CD4-positive, alpha-beta T cell treated with Interleukin-4 for 1 hour (primary cell): ENCODE results near the gene SH3TC1.

Experiments
- DNase-seq, 2 donors: peaks; one replicate each; pipeline ENCODE4 v3.0.0-alpha.2; 2020 to 2022

The SH3TC1 gene

GRCh38 chr4:8200302-8200975 is 1.3 kb downstream of the SH3TC1 start:
- DNase-seq = peak; percentile 42 to 63

DNA sequence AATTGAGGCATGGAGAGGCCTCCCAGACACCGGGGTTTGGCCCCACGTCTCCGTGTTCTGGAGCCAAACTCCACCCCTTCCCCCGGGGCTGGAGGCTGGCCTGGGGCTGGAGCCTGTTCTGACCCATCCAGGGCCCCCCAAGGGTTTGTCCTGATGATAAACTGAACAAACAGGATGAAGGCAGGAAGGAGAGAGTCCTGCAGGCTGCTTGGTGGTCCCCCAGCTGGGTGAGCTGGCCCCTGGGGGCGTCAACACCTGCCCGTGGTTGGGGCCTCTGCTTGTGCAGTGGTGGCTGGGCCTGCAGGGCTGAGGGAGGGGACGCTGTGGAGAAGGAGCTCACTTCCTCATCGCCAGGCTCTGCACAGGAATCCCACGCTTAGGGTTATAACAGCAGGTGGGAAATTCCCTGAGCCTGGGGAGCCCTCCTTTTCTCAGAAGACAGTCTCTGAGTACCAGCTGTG is 2.3 kb downstream of the SH3TC1 start:
- peak; percentile 52 to 71 for DNase-seq

DNA sequence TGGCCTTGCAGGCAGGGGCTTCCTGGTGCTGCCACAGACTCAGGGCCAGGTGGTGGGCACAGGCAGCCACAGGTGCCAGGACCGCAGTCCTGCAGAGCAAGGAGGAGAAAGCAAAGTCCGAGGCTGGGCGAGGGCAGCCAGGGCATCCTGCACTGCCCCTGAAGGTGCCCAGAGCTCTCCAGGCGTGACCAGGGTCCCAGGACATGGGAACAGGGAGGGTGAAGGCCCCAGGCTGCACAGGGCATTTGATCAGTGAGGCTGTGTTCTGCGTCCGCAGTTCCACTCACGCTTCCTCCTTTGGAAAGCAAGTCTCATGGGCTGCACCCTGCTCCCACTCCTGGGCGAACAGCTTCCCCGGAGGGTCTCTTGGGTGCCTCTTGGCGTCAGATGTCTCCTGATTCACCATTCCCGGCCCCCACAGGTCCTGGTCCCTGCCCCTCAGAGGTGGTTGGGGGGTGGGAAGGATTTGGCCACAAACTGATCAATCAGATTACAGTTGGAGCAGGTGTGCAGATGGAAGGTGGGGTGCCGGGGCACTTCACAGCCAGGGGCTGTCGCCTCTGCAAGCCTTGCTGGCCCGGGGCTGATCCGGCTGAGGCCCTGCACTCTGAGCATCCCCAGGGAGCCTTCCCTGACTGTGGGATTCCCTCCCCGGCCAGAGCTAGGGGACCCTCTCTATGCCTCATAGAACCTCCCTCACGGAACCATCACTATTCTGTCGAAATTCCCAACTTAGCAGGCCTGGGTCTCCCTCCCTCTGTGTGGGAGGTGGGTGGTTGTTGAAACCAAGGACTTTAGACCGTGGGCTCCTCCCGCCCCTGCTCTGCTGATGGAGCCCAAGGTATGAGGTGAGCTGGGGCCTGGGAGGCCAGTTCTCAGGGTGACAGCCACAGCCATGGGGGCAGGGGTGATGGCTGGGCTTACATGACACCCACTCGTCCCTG is 3.3 kb downstream of the SH3TC1 start:
- DNase-seq = no peak

DNA sequence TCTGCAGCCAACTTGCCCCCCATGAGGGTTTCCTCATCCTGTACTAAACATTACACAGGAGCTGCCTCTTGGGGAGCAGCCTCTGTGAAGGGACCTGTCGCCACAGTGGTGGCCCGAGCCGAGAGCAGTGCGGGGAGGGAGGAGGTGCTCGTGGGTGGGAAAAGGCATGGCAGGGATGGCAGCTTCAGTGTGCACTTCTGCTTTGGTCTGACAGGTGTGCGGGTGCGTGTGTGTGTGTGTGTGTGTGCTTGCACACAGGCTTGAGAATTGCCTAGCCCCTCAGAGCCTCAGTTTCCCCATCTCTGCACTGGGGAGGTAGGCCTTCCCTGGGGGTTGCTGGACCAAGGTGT is 3.9 kb downstream of the SH3TC1 start:
- DNase-seq = no peak

DNA sequence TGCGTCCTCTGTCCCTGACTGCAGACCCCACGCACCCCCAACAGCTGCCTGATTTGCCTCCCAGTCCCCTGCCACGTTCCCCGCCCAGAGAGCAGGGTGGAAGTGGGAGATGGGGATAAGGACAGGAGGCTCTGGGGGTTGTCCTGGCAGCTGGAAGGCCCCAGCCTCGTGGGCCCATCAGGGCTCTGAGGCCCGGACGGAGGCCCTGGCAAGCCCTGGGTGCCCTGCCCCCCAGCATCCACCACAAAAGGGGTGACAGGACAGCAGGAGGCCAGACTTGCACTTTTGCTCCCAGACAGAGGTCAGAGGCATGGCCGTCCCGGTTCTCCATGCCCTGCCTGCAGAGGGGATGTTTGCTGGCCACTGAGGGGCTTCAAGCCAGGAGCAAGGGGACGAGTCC is 4.7 kb downstream of the SH3TC1 start:
- no peak for DNase-seq

GRCh38 chr4:8204576-8205227 is 5.6 kb downstream of the SH3TC1 start:
- no peak for DNase-seq

DNA sequence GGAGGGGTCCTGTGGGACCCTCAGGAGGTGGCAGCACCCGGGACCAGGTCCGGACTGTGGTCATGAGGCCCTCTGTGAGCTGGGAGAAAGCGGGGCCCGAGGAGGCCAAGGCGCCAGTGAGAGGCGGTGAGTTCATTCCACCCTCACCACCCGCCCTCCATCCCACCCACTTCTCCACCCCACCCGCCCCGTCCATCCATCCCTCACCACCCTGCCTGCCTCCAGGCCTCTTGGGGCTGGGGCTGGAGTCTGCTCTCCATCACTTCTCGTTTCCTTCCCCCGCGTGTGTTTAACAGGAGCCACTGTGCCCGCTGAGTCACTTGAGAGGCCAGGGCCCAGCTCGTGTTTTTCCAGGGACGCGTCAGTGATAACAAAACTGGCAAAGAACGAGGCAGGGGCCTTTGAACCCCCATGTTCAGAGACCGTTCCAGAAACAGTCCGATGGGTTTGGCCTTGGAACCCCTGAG is 6.2 kb downstream of the SH3TC1 start:
- DNase-seq = peak in 1 of 2 donors; percentile 48

DNA sequence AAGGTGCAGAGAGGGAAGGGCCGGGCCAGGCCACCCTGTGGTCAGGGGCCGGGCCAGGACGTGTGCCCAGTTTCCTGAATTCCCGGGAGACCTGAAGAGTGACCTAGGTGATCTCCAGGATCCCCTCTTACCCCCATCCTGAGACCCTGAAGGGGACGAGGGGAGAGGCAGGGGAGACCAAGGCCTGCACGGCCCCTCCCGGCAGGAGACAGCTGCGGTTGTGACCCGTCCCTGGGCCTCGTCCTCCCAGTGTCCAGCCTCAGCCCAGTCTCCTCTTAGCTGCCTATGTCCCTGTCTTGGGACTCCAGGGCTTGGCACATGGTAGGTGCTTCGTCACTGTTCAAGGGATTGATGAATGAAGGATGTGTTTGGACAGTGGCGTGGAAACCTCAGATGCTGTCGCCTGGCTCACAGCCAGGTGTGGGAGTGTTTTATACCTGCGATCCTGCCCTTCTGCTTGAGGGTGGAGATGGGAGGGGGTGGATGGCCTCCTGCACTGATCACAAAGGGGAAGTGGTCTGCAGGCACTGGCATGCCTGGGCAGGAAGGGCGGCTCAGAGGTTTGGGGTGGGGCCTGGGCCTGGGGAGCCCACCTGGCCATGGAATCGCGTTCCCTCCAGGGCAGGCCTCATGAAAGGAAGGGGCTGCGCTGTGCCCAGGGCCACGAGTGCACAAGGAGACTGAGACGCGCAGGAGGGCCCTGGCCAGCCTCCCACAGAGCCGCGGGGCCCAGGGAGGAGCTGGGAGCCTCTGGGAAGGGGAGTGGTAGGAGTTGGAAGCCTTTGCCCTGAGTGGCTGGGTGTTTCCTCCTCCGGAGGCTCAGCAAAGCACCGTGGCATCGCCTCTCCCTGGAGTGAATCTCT is 6.9 kb downstream of the SH3TC1 start:
- DNase-seq = no peak

DNA sequence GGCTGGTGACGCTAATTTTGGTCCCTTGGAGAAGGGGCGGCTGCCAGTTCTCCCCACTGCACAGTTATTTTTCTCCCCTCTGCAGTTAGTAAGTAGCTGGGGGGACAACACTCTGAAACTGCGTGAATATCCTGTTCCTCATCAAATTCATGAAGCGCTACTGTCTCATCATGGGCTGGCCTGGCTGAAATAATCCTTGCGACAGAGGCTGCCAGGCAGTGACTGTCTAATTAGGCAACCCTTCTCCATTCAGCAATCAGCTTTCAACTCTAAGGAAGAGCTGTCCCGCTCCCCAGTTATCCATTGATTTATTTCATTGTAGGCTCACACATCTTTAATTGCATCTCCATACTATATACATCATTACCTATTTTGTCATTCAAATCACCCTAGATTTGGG is 8.2 kb downstream of the SH3TC1 start:
- no peak for DNase-seq

GRCh38 chr4:8208565-8208964 is 9.5 kb downstream of the SH3TC1 start:
- DNase-seq = no peak

GRCh38 chr4:8209181-8209874 is 10.2 kb downstream of the SH3TC1 start:
- DNase-seq = no peak

DNA sequence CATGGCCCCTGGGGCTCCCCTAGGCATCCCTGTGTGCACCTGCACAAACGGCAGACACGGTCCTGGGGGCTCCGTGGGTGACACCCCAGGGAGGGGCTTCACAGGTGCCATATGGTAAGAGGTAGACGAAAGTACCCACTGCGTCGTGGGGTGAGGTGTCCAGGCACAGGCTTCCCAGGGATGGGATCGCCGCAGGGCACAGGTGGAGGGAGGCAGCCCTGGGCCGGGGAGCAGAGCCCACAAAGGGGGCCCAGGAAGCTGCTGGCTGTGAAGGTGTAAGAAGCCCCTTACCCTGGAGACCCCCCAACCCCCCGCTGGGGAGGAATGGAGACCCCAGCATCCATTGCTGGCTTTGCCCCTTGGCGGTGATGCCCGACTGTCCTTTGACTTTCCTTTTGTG is 10.9 kb downstream of the SH3TC1 start:
- DNase-seq = no peak

DNA sequence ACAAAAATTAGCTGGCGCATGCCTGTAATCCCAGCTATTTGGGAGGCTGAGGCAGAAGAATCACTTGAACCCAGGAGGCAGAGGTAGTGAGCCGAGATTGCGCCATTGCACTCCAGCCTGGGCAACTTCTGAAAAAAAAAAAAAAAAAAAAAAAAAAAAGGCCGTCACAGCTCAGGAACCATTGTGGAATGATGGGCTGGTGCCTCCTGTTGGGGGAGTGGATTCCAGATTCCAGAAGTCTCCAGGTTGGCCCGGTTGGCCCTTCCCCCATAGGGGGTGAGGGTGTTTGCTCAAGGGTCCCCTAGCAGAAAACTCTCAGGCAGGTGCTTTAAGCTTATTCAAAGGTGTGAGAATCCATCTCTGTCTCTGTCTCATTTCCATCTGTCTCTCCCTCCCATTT is 11.5 kb downstream of the SH3TC1 start:
- DNase-seq = no peak

- DNase-seq = no peak
Observed at GRCh38 chr4:8211251-8211650, 12.2 kb downstream of the SH3TC1 start.

- no peak for DNase-seq
Observed at GRCh38 chr4:8211737-8212581, 12.9 kb downstream of the SH3TC1 start.

DNA sequence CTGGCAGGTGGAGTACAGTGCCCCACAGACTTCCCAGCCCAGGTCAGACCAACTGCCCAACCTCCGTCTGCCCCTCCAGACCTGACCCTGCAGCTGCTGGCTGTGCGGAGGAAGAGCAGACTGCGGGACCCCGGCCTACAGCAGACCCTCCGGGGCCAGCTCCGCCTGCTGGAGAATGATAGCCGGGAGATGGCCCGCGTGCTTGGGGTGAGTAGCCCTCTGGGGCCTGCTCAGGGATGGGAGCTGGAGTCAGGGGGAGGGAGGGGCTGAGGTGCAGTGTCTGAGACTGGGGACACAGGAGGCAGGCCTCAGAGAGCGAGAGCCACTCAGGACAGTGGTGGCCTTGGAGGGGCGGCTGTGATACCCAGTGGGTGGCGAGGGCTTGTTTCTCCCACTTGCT is 13.5 kb downstream of the SH3TC1 start:
- DNase-seq = no peak

DNA sequence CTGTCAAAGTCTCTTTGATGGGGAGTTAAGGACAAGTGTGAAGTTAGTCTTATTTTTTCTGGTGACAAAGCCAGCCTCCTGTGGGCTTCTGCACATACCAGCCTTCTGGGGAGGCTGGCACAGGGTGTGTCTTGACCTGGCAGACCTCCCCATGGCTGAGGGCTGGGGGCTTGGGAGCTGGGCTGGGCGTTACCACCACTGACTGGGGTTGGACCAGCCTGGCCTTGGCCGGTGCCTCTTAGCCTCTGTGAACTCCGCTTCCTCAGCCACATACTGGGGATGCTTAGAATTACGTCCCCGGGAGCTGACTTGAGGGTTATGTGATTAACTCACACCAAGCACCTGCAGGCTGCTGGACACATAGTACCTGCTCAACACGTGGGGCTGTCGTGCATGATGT is 14.0 kb downstream of the SH3TC1 start:
- no peak for DNase-seq

DNA sequence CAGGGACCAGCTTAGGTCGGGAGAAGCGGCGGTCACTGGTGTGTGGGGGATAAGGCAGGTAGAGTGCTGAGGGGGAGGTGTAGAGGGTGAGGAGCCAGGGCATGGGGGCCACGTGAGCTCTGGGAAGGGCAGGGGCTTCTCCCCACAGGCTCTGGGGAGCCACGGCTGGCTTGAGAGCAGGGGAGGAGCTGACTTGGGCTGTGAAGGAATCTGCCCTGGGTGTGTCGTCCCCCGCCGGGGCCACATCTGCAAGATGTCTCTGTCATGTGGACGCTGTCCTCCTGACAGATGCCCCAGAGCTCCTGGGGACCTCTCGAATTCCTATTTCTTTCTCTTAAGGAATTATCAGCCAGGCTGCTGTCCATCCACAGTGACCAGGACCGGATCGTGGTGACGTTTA is 15.0 kb downstream of the SH3TC1 start:
- DNase-seq = no peak

GRCh38 chr4:8215001-8215427 is 15.9 kb downstream of the SH3TC1 start:
- DNase-seq = no peak

DNA sequence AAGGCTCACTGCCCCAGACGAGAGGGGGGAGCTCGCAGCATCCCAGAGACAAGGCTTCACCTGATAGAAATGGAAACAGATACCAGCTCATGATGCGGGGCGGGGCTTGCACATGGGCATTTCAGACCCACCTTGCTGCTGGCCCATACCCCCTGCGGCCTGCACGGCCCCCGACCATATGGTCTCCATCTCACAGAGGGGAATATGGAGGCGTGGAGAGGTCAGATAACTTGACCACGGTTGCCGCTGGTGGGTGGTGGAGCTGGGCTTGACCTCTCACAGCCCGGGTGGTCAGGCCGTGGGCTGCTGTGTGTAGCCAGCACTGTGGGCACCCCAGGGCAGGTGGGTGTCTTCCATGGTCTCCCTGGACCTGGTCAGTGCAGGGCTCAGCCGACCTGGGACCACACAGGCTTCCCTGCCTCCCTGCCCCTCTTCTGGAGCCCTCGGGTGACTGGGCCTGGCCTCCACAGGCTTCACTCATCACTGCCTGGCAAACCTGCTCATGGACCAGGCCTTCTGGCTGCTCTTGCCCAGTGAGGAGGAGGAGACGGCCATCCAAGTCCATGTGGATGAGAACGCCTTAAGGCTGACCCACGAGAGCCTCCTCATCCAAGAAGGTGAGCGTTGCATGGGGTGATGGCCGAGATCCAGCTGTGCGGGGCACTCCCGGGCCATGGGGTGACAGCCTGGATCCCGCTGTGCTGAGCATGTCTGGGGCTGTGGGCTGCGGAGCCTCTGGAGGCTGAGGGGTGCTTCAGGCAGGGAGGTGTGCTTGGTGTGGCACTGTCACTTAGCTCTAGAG is 16.8 kb downstream of the SH3TC1 start:
- no peak for DNase-seq
